Erythroblast (primary cell): ENCODE results near the gene PCID2.

ENCODE experiments used
- DNase-seq, 2 experiments: peaks; one replicate each; lab custom pipeline; 2025; lab: John Stamatoyannopoulos, UW
- GATA1 ChIP-seq: IDR thresholded peaks from 2 replicates; pipeline ENCODE4 v1.6.1; 2011; ENCODE audit warnings: low read depth, mild to moderate bottlenecking, control low read depth, low read length, moderate library complexity
- POLR2A ChIP-seq: IDR thresholded peaks from 2 replicates; pipeline ENCODE4 v1.6.1; 2011; ENCODE audit warnings: mild to moderate bottlenecking, low read length

The PCID2 gene

GRCh38 chr13:113207890-113208420 lies 514 bp downstream of the PCID2 start:
- DNase-seq, result peak; percentile 74 to 84
- TF ChIP-seq GATA1 (no peak), POLR2A (no peak)

GRCh38 chr13:113207460-113207859 lies 1.0 kb downstream of the PCID2 start:
- DNase-seq, result peak; percentile 52 to 65
- TF ChIP-seq GATA1, result no peak
- TF ChIP-seq POLR2A, result no peak

- no peak for TF ChIP-seq GATA1
- peak; percentile 69 to 84 for DNase-seq
Measured at GRCh38 chr13:113205428-113205931, 3.0 kb downstream of the PCID2 start.

DNA sequence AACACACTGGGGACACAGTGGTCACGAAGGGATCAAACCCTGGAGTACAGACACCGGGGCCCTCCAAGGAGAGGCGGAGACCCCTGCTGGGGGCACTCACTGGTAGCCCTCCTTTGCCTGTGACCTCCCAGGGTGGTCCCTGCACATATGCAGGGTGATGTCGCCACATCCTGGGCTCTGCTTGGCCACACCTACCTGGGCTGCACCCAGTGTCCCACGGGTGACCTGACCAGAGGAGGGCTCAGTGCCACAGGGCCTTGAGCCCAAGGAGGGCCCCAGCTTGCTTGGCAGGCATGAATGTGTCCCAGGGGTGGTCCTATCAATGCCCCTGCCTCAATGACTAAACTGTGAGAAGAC lies 4.1 kb downstream of the PCID2 start:
- TF ChIP-seq GATA1 (no peak), POLR2A (no peak)
- DNase-seq, result no peak

DNA sequence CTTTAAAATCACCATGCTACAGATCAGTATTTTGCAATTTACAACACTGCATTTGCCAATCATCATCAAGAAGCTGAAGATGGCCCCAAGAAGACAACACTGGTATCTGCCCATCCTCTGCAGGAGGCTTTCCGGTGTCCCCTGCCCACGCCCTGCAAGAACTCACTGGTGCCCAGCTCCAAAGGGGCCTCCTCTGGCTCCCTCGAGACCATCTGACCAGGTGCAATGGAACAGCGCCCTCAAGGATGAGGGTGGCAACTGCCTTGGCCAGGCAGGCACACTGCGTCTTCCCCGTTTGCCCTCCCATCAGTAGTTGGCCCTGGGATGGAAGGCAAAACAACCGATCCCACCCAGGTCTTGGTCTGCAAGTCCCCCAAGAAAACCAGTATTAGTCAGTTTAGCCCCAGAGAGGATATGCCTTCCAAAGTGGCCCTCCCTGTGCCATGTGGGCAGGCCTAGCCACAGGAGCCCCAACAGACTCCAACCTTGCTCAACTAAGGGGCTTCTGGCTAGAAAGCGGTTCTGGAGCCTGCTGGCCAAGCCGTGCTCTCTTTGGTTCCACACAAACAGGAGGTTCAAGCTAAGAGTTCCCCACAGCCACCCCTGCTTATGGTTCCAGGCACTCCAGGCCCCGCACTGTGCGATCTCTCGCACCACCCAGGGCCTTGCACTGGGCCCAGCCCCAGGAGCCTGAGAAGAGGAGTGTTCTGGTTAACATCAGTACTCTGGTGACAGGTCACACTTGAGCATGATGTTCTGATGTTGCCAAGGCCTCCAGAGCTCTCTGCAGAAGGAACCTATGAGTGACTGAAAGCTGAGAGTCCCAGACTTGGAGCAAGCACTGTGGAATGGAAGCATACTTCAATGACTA lies 4.7 kb downstream of the PCID2 start:
- TF ChIP-seq GATA1 (no peak), POLR2A (no peak)
- no peak for DNase-seq

DNA sequence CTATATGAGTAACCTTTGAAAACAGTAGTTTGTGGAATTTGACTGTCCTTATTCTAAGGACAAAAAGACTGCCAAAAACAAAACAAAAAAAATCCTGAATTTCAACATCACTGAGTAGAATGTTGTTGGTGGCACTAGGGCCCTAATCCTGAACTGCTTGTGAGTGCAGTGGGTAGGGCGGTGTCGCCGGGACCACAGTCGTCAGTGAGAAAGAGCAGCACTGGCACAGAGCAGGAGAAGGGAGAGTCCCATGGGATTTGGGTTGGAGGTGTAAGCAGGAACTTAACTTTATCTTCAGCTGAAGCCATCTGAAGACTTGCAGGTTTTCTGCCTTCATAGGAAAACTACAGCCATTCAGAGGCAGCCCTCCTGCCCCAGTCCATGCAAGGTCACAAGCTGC lies 5.6 kb downstream of the PCID2 start:
- no peak for DNase-seq
- TF ChIP-seq GATA1 (no peak), POLR2A (no peak)

DNA sequence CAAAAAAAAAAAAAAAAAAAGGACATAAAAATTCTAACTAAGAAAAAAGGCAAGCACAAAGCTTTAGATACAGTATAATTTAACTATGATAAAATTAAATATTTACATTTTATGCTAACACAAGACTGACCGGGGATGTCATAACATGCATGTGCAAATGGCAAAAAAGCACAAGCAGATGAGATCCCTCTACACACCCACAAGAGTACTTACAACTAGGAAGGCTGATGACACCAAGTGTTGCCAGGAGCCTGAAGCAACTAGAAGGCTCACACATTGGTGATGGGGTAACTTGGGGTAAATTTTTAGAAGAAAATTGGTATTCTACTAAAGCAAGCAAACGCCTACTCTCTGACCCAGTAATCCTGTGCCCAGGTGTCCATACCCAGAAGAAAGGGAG lies 6.7 kb downstream of the PCID2 start:
- TF ChIP-seq GATA1, result no peak
- TF ChIP-seq POLR2A, result no peak
- no peak for DNase-seq

GRCh38 chr13:113196970-113197737 lies 11.3 kb downstream of the PCID2 start:
- no peak for DNase-seq
- no peak for TF ChIP-seq POLR2A
- no peak for TF ChIP-seq GATA1

DNA sequence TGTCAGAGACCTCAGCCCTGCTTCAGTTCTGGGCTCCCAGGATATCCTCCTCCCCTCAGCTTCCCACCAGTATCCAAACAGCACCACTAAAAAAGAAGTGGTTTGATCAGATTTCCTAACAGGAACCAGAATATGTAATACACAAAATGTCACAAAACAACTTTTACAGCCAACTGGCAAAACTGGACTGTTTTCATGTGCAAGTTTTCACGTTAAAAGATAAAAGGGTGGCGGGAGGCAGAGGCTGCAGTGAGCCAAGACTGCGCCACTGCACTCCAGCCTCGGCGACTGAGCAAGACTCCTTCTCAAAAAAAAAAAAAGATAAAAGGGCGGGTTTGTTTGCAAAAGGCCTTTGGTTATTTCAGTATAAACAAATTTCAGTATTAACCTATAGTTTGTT lies 13.1 kb downstream of the PCID2 start:
- no peak for DNase-seq
- TF ChIP-seq POLR2A, result no peak
- TF ChIP-seq GATA1, result no peak

GRCh38 chr13:113192902-113193301 lies 15.6 kb downstream of the PCID2 start:
- DNase-seq, result peak in 1 of 2 experiments; percentile 41
- TF ChIP-seq POLR2A, result no peak
- no peak for TF ChIP-seq GATA1

DNA sequence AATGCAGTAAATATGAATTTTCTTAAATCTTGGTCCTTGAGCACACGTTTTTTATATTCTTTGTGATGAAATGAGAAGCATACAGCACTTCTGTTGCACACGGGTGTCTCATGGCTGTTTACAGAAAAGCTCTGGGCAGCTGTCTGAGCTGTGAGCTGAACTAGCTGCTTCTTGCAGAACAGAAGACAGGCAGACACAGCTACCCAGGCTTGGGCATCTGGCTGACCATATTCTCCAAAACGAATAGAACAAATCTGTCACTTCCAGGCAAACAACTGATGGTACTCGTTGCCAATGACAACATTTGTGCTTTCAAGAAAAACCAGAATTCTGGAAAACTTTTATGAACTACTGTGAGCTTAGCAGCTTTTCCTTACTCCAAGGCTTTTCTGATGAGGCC lies 16.2 kb downstream of the PCID2 start:
- TF ChIP-seq POLR2A (no peak), GATA1 (no peak)
- no peak for DNase-seq

- no peak for DNase-seq
- TF ChIP-seq POLR2A (no peak), GATA1 (no peak)
Measured at GRCh38 chr13:113190181-113190580, 18.3 kb downstream of the PCID2 start.

DNA sequence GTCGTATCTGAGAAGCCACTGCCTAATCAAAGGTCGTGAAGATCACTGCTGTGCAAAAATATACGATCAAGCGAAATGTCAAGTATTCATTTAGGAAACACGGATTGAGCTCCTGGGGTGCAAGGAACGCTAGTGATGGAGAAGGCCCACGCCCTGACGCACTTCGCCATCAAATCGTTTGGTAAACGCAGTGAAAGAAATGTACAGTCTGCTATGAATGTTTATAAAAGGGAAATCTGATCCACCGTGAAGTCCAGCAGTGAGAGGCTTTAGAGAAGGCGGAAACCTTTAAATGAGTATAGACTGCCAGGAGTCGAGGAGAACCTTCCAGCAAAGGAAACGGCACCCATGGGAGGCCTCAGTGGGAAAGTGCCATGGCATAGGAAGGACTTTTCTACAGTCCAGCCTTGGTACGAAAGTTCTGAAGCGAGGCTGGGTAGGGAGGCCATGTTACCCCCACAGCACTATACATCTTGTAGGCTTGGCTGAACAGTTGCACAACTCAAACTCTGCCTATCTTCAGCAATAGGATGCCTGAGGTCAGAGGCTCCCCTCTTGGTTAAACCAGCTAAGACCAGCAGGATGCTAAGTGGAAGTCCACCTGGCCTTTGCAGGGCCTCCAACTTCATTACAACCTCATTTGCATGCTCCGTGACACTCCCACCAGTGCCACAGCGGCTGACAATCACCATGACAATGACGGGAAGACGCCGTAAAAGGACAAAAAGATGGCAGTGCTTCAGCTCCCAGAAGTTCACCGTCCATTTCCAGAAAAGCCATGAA lies 20.4 kb downstream of the PCID2 start:
- peak in 1 of 2 experiments; percentile 41 for DNase-seq
- TF ChIP-seq GATA1, result no peak
- TF ChIP-seq POLR2A, result no peak
